Keratinocyte (primary cell): ENCODE data around the gene S1PR4. TPM values are rescaled to one million over a fixed set of nuclear protein-coding genes. Genes with fewer than 3 reads are reported as not detected.

ENCODE experiments used
- DNase-seq: peaks from one replicate; pipeline ENCODE4 v3.0.0-alpha.2; 2011; ENCODE audit warnings: low read depth, missing footprints, low spot score
- FAIRE-seq: peaks from 2 replicates; lab custom pipeline; 2011; peaks lifted over from hg19 to GRCh38; lab: Jason Lieb, UNC
- H2AFZ ChIP-seq: 2 replicates; pipeline ENCODE4 v1.6.0; 2012; ENCODE audit warnings: low read length, control low read depth, inconsistent platforms; ENCODE audit not compliant: control insufficient read depth
- H3K27ac ChIP-seq: 2 replicates; pipeline ENCODE4 v1.5.1; 2011; ENCODE audit warnings: low read length; ENCODE audit not compliant: control insufficient read depth, insufficient read depth
- H3K27me3 ChIP-seq: 3 replicates; pipeline ENCODE4 v1.6.0; 2011; ENCODE audit warnings: low read length; ENCODE audit not compliant: control insufficient read depth, insufficient read depth; ENCODE audit errors: extremely low read depth
- H3K36me3 ChIP-seq, 2 experiments: 2 replicates in 1 of 2; 3 replicates in 1 of 2; pipeline ENCODE4 v1.5.1; 2011; ENCODE audit warnings: low read length in 2 of 2, mild to moderate bottlenecking in 1 of 2; ENCODE audit not compliant: control insufficient read depth in 2 of 2, insufficient read depth in 2 of 2; ENCODE audit errors: extremely low read depth in 1 of 2
- H3K4me1 ChIP-seq: 3 replicates; pipeline ENCODE4 v1.5.1; 2011; ENCODE audit warnings: low read length; ENCODE audit not compliant: control insufficient read depth, insufficient read depth; ENCODE audit errors: extremely low read depth
- H3K4me2 ChIP-seq: 3 replicates; pipeline ENCODE4 v1.6.0; 2011; ENCODE audit warnings: low read depth, low read length; ENCODE audit not compliant: control insufficient read depth, insufficient read depth; ENCODE audit errors: extremely low read depth
- H3K4me3 ChIP-seq, 3 experiments: fragments of 200-600 bp in 1 of 3; sonication (generic) in 1 of 3; 2 replicates in 2 of 3; 3 replicates in 1 of 3; pipeline ENCODE4 v1.5.1; 2011 to 2016; ENCODE audit warnings: low read length in 3 of 3, mild to moderate bottlenecking in 3 of 3, control low read depth in 2 of 3, inconsistent platforms in 1 of 3, low read depth in 1 of 3, mixed read lengths in 1 of 3, mixed run types in 1 of 3, moderate library complexity in 1 of 3; ENCODE audit not compliant: control insufficient read depth in 2 of 3, insufficient read depth in 2 of 3; ENCODE audit errors: extremely low read depth in 1 of 3
- H3K79me2 ChIP-seq: 2 replicates; pipeline ENCODE4 v1.6.0; 2012; ENCODE audit warnings: low read length; ENCODE audit not compliant: control insufficient read depth, insufficient read depth
- H3K9ac ChIP-seq: 3 replicates; pipeline ENCODE4 v1.6.0; 2011; ENCODE audit warnings: low read length; ENCODE audit not compliant: control insufficient read depth, insufficient read depth; ENCODE audit errors: extremely low read depth
- H3K9me1 ChIP-seq: 3 replicates; pipeline ENCODE4 v1.6.0; 2011; ENCODE audit warnings: low read length; ENCODE audit not compliant: control insufficient read depth, insufficient read depth; ENCODE audit errors: extremely low read depth
- H3K9me3 ChIP-seq: 2 replicates; pipeline ENCODE4 v1.5.1; 2012; ENCODE audit warnings: low read depth, low read length; ENCODE audit not compliant: control insufficient read depth
- H4K20me1 ChIP-seq: 3 replicates; pipeline ENCODE4 v1.6.0; 2011; ENCODE audit warnings: low read length; ENCODE audit not compliant: control insufficient read depth, insufficient read depth; ENCODE audit errors: extremely low read depth
- CTCF ChIP-seq, 3 experiments: IDR thresholded peaks in 1 of 3; conservative IDR thresholded peaks in 1 of 3; optimal IDR thresholded peaks in 1 of 3; 2 replicates in 2 of 3; 3 replicates in 1 of 3; pipeline versions ENCODE3 to v1.5.1; 2011; ENCODE audit warnings: low read length in 3 of 3, mild to moderate bottlenecking in 3 of 3, moderate library complexity in 2 of 3, control low read depth in 1 of 3, inconsistent platforms in 1 of 3; ENCODE audit not compliant: insufficient read depth in 2 of 3; ENCODE audit errors: extremely low read depth in 1 of 3
- EZH2 ChIP-seq: IDR thresholded peaks from one replicate; pipeline ENCODE4 v1.6.1; 2012; ENCODE audit warnings: inconsistent platforms, mild to moderate bottlenecking, low read length, moderate library complexity
- dilution Hi-C: fragments of 300-500 bp; cut with MboI; formaldehyde crosslinking; loops from one replicate; pipeline ENCODE4 v1.7.0; 2020; ENCODE audit warnings: low sequenced_read_pairs; ENCODE audit not compliant: extremely low pct_ligation_motif_present
- polyA plus RNA-seq, 5 experiments: library from polyadenylated mRNA; depleted of rRNA in 3 of 5; stranded (reverse) in 3 of 5; stranded (forward) in 1 of 5; unstranded in 1 of 5; fragments of >200 nt; gene quantifications; 1 replicate in 1 of 5; 2 replicates in 3 of 5; 3 replicates in 1 of 5; pipeline versions ENCODE4 v1.2.1 to v1.2.3, GENCODE V29; 2011 to 2012; ENCODE audit warnings: missing spikeins in 2 of 5, low read depth in 1 of 5, low replicate concordance in 1 of 5

The S1PR4 gene
- polyA plus RNA-seq, 1 donor (not counting 4 experiments of a cell fraction or from before 2014, with no cell fraction given): 0.08 TPM

- Histone ChIP-seq H2AFZ (no peak overlapping the region), H3K4me1 (peaks cover 21% of the 10 kb centered on the region), H3K27ac (peak overlapping the region; percentile 78), H3K4me2 (peak overlapping the region; percentile 96), H3K9me1 (no peaks in the 10 kb centered on the region), H3K27me3 (no peaks in the 10 kb centered on the region), H3K79me2 (peaks cover 63% of the 10 kb centered on the region), H3K4me3 (peak overlapping the region; percentile 72 to 92 (median 76)), H3K9ac (peak overlapping the region; percentile 80), H3K9me3 (no peaks in the 10 kb centered on the region), H4K20me1 (peaks cover 21% of the 10 kb centered on the region), H3K36me3 (peaks cover 0 to 5% of the 10 kb centered on the region in 2 experiments)
- DNase-seq (no peak), FAIRE-seq (no peak)
- TF ChIP-seq EZH2: no peak
- no peak for TF ChIP-seq CTCF (optimal IDR thresholded peaks at IDR 0.05 in 1 of 3, IDR thresholded peaks at IDR 0.05 in 1 of 3, conservative IDR thresholded peaks at IDR 0.05 in 1 of 3; ENCODE audit: extremely low read depth in 1 of 3, insufficient read depth in 2 of 3, low read length in 3 of 3)
- dilution Hi-C loops: no loop called here
Measured at GRCh38 chr19:3186891-3187661, 8.5 kb downstream of the S1PR4 start.

GRCh38 chr19:3187662-3188511, 9.3 kb downstream of the S1PR4 start:
- H3K9me1 ChIP-seq: no peaks in the 10 kb centered on the region
- H4K20me1 ChIP-seq: peaks cover 22% of the 10 kb centered on the region
- no peak for TF ChIP-seq EZH2
- no peak for TF ChIP-seq CTCF (optimal IDR thresholded peaks at IDR 0.05 in 1 of 3, IDR thresholded peaks at IDR 0.05 in 1 of 3, conservative IDR thresholded peaks at IDR 0.05 in 1 of 3; ENCODE audit: extremely low read depth in 1 of 3, insufficient read depth in 2 of 3, low read length in 3 of 3)
- peaks cover 70% of the 10 kb centered on the region for H3K79me2 ChIP-seq
- peaks cover 3 to 7% of the 10 kb centered on the region in 2 experiments for H3K36me3 ChIP-seq
- H3K9ac ChIP-seq: peak overlapping the region; percentile 80
- dilution Hi-C loops: no loop called here
- H3K4me2 ChIP-seq: peak overlapping the region; percentile 96
- peaks cover 21% of the 10 kb centered on the region for H3K4me1 ChIP-seq
- DNase-seq (no peak), FAIRE-seq (no peak)
- no peak overlapping the region for H3K27ac ChIP-seq
- H3K27me3 ChIP-seq: no peaks in the 10 kb centered on the region
- H2AFZ ChIP-seq: no peak overlapping the region
- H3K9me3 ChIP-seq: no peaks in the 10 kb centered on the region
- peak overlapping the region in 1 of 3 experiments; percentile 92 for H3K4me3 ChIP-seq
